Germinal center (tissue), 1 donor: Measurements from ENCODE around the gene PPP1R16B.

Experiments used
- DNase-seq: peaks from one replicate; pipeline ENCODE4 v3.0.0; 2012; ENCODE audit warnings: mixed read lengths, low spot score

The PPP1R16B gene

GRCh38 chr20:38827770-38828281 is 22.3 kb downstream of the PPP1R16B start:
- no peak for DNase-seq

- no peak for DNase-seq
Measured at GRCh38 chr20:38828514-38829295, 23.2 kb downstream of the PPP1R16B start.

GRCh38 chr20:38829296-38829875 is 23.9 kb downstream of the PPP1R16B start:
- no peak for DNase-seq

- DNase-seq, result no peak
Measured at GRCh38 chr20:38830356-38830755, 24.9 kb downstream of the PPP1R16B start.

- no peak for DNase-seq
Measured at GRCh38 chr20:38831049-38831691, 25.7 kb downstream of the PPP1R16B start.

- DNase-seq, result no peak
Measured at GRCh38 chr20:38831995-38832620, 26.6 kb downstream of the PPP1R16B start.

GRCh38 chr20:38833154-38833856 is 27.8 kb downstream of the PPP1R16B start:
- DNase-seq, result no peak

- DNase-seq, result no peak
Measured at GRCh38 chr20:38833857-38834164, 28.3 kb downstream of the PPP1R16B start.

- no peak for DNase-seq
Measured at GRCh38 chr20:38834868-38835267, 29.4 kb downstream of the PPP1R16B start.

- no peak for DNase-seq
Measured at GRCh38 chr20:38835792-38836191, 30.3 kb downstream of the PPP1R16B start.

GRCh38 chr20:38836991-38837390 is 31.5 kb downstream of the PPP1R16B start:
- DNase-seq, result no peak

GRCh38 chr20:38838326-38838725 is 32.8 kb downstream of the PPP1R16B start:
- DNase-seq, result no peak

GRCh38 chr20:38839563-38839962 is 34.1 kb downstream of the PPP1R16B start:
- DNase-seq, result no peak

- no peak for DNase-seq
Measured at GRCh38 chr20:38840053-38840893, 34.8 kb downstream of the PPP1R16B start.

GRCh38 chr20:38840894-38841470 is 35.5 kb downstream of the PPP1R16B start:
- DNase-seq, result no peak

GRCh38 chr20:38841570-38841969 is 36.1 kb downstream of the PPP1R16B start:
- no peak for DNase-seq

GRCh38 chr20:38842026-38842425 is 36.5 kb downstream of the PPP1R16B start:
- peak; percentile 43 for DNase-seq

GRCh38 chr20:38842558-38842981 is 37.1 kb downstream of the PPP1R16B start:
- DNase-seq, result peak; percentile 93

- no peak for DNase-seq
Measured at GRCh38 chr20:38843346-38843745, 37.8 kb downstream of the PPP1R16B start.

GRCh38 chr20:38844963-38845362 is 39.5 kb downstream of the PPP1R16B start:
- DNase-seq, result no peak

- DNase-seq, result no peak
Measured at GRCh38 chr20:38847840-38848239, 42.3 kb downstream of the PPP1R16B start.
